Measurements from ENCODE around the gene PLXNB3.

Gene PLXNB3

DNA sequence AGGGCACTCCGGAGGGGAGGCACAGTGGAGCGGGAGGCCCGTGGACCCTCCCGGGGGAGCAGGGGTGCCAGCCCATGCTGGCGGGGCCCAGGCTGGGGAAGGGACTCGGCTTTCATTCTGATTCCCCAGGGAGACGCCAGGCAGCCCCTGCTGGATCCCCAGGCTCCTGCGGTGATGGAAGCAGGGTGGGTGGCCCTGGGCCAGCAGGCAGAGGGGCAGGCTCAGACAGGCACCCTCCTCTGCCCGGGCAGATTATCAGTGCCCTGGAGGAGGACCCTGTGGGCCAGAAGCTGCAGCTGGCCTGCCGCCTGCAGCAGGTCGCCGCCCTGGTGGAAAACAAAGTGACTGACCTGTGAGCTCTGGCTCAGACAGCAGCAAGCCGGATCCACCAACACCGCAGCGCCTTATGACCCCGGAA is 14.6 kb downstream of the PLXNB3 start:
- no peak overlapping the region for H3K4me3 ChIP-seq (ENCODE audit: low read depth, low read length)
- no peak for TF ChIP-seq CTCF (IDR thresholded peaks at IDR 0.05; ENCODE audit: low read depth, low read length)

DNA sequence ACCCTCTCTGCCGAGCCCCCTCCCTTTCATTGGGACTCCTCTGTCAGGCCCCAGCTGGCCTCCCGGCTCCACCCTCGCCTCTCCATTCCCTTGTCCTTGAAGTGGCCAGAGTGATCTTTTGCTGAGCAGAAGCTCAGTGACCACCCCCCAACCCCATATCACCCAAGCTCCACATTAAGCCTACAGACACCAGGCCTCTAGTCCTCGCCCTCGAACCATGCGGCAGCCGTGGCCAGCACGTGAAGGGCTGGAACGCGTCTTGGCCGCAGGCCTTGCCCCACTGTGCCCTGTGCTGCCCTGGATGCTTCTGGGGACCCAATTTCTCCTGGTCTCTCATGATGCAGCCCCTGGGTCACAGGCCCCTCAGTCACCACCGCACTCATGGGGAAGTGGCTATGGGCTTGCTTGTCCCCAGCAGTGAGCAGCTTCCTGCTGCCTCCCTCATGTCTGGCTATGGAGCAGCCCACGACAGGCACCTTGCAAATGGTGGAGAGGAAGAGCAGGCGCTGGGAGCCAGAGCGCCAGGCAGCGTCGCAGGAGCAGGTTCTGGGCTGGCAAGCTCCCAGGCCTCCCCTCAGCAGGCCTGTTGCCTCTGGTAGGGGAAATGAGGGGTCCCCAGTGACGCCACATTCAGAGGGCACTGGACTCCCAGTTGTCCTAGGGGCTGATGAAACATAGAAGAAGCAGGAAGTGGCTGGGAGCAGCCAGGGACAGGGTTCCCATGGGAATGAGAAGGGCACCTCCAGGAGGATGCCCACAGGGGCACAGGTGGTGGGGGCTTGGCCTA is 16.0 kb downstream of the PLXNB3 start:
- no peak overlapping the region for H3K4me3 ChIP-seq (ENCODE audit: low read depth, low read length)
- no peak for TF ChIP-seq CTCF (IDR thresholded peaks at IDR 0.05; ENCODE audit: low read depth, low read length)

DNA sequence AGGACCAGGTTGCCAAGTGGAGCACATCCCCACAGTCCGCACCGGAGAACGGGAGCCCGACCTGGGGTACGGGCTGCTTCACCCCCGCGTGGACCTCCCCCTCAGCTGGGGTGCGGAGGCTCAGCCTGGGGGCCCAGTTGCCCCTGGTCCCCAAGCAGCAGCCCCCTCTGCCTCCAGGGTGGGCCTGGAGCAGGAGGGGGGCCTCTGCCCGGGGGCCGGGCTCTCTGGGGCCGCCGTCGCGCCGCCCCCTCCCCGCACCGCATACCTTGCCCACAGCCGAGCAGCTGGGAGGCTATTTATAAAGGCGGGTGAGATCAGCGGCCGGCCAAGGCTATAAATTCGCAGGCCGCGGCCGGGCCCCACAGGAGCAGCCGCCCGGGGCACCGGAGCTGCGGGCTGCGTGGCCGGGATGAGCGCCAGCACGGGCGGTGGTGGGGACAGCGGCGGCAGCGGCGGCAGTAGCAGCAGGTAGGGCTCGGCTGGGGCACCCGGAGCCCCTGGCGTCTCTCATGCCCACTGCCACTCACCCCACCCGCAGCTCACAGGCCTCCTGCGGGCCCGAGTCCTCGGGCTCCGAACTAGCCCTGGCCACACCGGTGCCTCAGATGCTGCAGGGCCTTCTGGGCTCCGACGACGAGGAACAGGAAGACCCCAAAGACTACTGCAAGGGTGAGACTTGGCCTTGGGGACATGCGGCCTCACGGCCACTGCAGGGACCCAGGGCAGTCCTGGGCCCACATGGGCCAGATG is 16.8 kb downstream of the PLXNB3 start, which contains the start of gene SRPK3:
Gene SRPK3, plus strand, starts transcription at position 364 of the 750 bp plus-strand sequence. Its CDS starts 46 bp downstream, at position 410.
- no peak within 1 kb of the TSS for H3K4me3 ChIP-seq (ENCODE audit: low read depth, low read length)
- no peak for TF ChIP-seq CTCF (IDR thresholded peaks at IDR 0.05; ENCODE audit: low read depth, low read length)

GRCh38 chrX:153781428-153782047 is 17.5 kb downstream of the PLXNB3 start:
- TF ChIP-seq CTCF (IDR thresholded peaks at IDR 0.05; ENCODE audit: low read depth, low read length): no peak
- H3K4me3 ChIP-seq (ENCODE audit: low read depth, low read length): no peak overlapping the region

GRCh38 chrX:153782313-153782712 is 18.3 kb downstream of the PLXNB3 start:
- TF ChIP-seq CTCF (IDR thresholded peaks at IDR 0.05; ENCODE audit: low read depth, low read length): peak; percentile 14; the same call in 1 of the 2 replicates
- H3K4me3 ChIP-seq (ENCODE audit: low read depth, low read length): no peak overlapping the region

GRCh38 chrX:153782871-153783270 is 18.8 kb downstream of the PLXNB3 start:
- TF ChIP-seq CTCF (IDR thresholded peaks at IDR 0.05; ENCODE audit: low read depth, low read length): no peak
- H3K4me3 ChIP-seq (ENCODE audit: low read depth, low read length): no peak overlapping the region
